Measurements from ENCODE around the gene MYOM3.

GRCh38 chr1:24136956-24137539, 25.1 kb upstream of the MYOM3 start:
- TF ChIP-seq RCOR1 (IDR thresholded peaks at IDR 0.05; ENCODE audit: insufficient replicate concordance, low read length) (no peak), POLR2A (IDR thresholded peaks at IDR 0.05; ENCODE audit: low read depth, low read length) (no peak), RAD21 (IDR thresholded peaks at IDR 0.05; ENCODE audit: low read length) (no peak), MAZ (IDR thresholded peaks at IDR 0.05; ENCODE audit: borderline replicate concordance, low read depth, low read length) (no peak), BHLHE40 (IDR thresholded peaks at IDR 0.05; ENCODE audit: low read depth, low read length) (no peak), RFX5 (IDR thresholded peaks at IDR 0.05; ENCODE audit: low read depth, low read length) (no peak), CEBPB (IDR thresholded peaks at IDR 0.05; ENCODE audit: low read depth, low read length) (no peak), CHD1 (IDR thresholded peaks at IDR 0.05; ENCODE audit: low read depth, low read length) (no peak), SMC3 (IDR thresholded peaks at IDR 0.05; ENCODE audit: low read depth, low read length) (no peak), MAFK (IDR thresholded peaks at IDR 0.05; ENCODE audit: low read depth, low read length) (no peak)
- TF ChIP-seq, protein P1, sequence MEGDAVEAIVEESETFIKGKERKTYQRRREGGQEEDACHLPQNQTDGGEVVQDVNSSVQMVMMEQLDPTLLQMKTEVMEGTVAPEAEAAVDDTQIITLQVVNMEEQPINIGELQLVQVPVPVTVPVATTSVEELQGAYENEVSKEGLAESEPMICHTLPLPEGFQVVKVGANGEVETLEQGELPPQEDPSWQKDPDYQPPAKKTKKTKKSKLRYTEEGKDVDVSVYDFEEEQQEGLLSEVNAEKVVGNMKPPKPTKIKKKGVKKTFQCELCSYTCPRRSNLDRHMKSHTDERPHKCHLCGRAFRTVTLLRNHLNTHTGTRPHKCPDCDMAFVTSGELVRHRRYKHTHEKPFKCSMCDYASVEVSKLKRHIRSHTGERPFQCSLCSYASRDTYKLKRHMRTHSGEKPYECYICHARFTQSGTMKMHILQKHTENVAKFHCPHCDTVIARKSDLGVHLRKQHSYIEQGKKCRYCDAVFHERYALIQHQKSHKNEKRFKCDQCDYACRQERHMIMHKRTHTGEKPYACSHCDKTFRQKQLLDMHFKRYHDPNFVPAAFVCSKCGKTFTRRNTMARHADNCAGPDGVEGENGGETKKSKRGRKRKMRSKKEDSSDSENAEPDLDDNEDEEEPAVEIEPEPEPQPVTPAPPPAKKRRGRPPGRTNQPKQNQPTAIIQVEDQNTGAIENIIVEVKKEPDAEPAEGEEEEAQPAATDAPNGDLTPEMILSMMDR (conservative IDR thresholded peaks at IDR 0.05; ENCODE audit: low read depth, low read length) = no peak
- TF ChIP-seq, protein P2, sequence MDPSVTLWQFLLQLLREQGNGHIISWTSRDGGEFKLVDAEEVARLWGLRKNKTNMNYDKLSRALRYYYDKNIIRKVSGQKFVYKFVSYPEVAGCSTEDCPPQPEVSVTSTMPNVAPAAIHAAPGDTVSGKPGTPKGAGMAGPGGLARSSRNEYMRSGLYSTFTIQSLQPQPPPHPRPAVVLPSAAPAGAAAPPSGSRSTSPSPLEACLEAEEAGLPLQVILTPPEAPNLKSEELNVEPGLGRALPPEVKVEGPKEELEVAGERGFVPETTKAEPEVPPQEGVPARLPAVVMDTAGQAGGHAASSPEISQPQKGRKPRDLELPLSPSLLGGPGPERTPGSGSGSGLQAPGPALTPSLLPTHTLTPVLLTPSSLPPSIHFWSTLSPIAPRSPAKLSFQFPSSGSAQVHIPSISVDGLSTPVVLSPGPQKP (IDR thresholded peaks at IDR 0.05; ENCODE audit: borderline replicate concordance, low read depth, low read length) = no peak
- TF ChIP-seq, protein P3, sequence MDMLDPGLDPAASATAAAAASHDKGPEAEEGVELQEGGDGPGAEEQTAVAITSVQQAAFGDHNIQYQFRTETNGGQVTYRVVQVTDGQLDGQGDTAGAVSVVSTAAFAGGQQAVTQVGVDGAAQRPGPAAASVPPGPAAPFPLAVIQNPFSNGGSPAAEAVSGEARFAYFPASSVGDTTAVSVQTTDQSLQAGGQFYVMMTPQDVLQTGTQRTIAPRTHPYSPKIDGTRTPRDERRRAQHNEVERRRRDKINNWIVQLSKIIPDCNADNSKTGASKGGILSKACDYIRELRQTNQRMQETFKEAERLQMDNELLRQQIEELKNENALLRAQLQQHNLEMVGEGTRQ (IDR thresholded peaks at IDR 0.05; ENCODE audit: low read depth, low read length) = no peak
